MM.1S (cell line): ENCODE results near the gene MAGI2.

Experiments
- DNase-seq: peaks from one replicate; pipeline ENCODE4 v3.0.0-alpha.2; 2015
- H2AFZ ChIP-seq: fragments of 300-600 bp; sonication (generic); 2 replicates; pipeline ENCODE4 v1.6.0; 2016; ENCODE audit warnings: antibody characterized with exemption, low read length
- H3F3A ChIP-seq: fragments of 300-600 bp; sonication (generic); 2 replicates; pipeline ENCODE4 v1.6.1; 2016; ENCODE audit warnings: mild to moderate bottlenecking, antibody characterized with exemption, low read length, moderate library complexity, mixed read lengths; ENCODE audit not compliant: insufficient read depth
- H3K27ac ChIP-seq: fragments of 300-600 bp; sonication (generic); 2 replicates; pipeline ENCODE4 v1.5.1; 2016; ENCODE audit warnings: mild to moderate bottlenecking, low read length
- H3K27me3 ChIP-seq: fragments of 300-600 bp; sonication (generic); replicated peaks from 2 replicates; pipeline ENCODE4 v1.6.0; 2016; ENCODE audit warnings: low read length; ENCODE audit not compliant: insufficient read depth
- H3K36me3 ChIP-seq: fragments of 300-600 bp; sonication (generic); replicated peaks from 2 replicates; pipeline ENCODE4 v1.6.1; 2016; ENCODE audit warnings: mild to moderate bottlenecking, low read length, mixed read lengths; ENCODE audit not compliant: insufficient read depth
- H3K4me1 ChIP-seq: fragments of 300-600 bp; sonication (generic); 2 replicates; pipeline ENCODE4 v1.6.1; 2016; ENCODE audit warnings: low read length, mixed read lengths
- H3K4me2 ChIP-seq: fragments of 300-600 bp; sonication (generic); 2 replicates; pipeline ENCODE4 v1.6.0; 2016; ENCODE audit warnings: low read depth, low read length
- H3K4me3 ChIP-seq: fragments of 300-600 bp; sonication (generic); 2 replicates; pipeline ENCODE4 v1.5.1; 2016; ENCODE audit warnings: low read length, mixed read lengths
- H3K79me2 ChIP-seq: fragments of 300-600 bp; sonication (generic); 2 replicates; pipeline ENCODE4 v1.6.1; 2016; ENCODE audit warnings: mixed run types, low read length, mixed read lengths
- H3K9ac ChIP-seq: fragments of 300-600 bp; sonication (generic); 2 replicates; pipeline ENCODE4 v1.6.1; 2016; ENCODE audit warnings: low read length, mixed read lengths
- H3K9me2 ChIP-seq: fragments of 300-600 bp; sonication (generic); replicated peaks from 2 replicates; pipeline ENCODE4 v1.6.1; 2016; ENCODE audit warnings: mild to moderate bottlenecking, low read length, mixed read lengths; ENCODE audit not compliant: insufficient read depth
- H3K9me3 ChIP-seq: fragments of 300-600 bp; sonication (generic); replicated peaks from 2 replicates; pipeline ENCODE4 v1.6.1; 2016; ENCODE audit warnings: mild to moderate bottlenecking, low read length, mixed read lengths; ENCODE audit not compliant: insufficient read depth
- H4K20me1 ChIP-seq: fragments of 300-600 bp; sonication (generic); 2 replicates; pipeline ENCODE4 v1.6.1; 2016; ENCODE audit warnings: mild to moderate bottlenecking, low read length, moderate library complexity, mixed read lengths; ENCODE audit not compliant: insufficient read depth
- EZH2 ChIP-seq: fragments of 300-600 bp; sonication (generic); optimal IDR thresholded peaks from 2 replicates; pipeline ENCODE3; 2017; ENCODE audit warnings: low read depth, mild to moderate bottlenecking, antibody characterized with exemption, low read length, mixed read lengths
- EZH2phosphoT487 ChIP-seq: fragments of 300-600 bp; sonication (generic); IDR thresholded peaks from 2 replicates; pipeline ENCODE4 v1.6.1; 2018; ENCODE audit warnings: antibody characterized with exemption, low read length
- TF ChIP-seq, protein P1 (sequence below): fragments of 300-600 bp; sonication (generic); IDR thresholded peaks from 2 replicates; pipeline ENCODE4 v1.5.1; 2016; ENCODE audit warnings: antibody characterized with exemption, low read length, mixed read lengths

The MAGI2 gene

DNA sequence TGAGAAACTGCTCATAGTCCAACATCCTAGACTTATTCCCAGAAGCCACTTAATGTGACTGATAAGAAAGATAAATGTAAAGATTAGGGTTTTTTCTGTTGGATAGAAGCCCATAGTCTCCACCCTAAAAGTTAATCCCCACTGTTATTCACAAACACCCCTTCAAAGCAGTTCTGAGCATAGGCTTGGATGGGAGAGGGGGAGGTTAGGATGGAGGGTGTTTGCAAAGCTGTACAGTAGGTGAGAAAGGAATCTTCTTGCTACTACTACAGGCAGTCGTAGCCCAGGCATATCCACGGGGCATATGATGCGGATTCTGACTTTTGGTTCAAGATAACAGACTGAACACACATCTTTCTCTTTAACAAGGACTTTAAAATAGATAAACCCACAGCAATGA is 1119.0 kb downstream of the MAGI2 start:
- H4K20me1 ChIP-seq: no peaks in the 10 kb centered on the region
- no peak for DNase-seq
- no peaks in the 10 kb centered on the region for H3K9me3 ChIP-seq
- no peaks in the 10 kb centered on the region for H3K4me1 ChIP-seq
- H3K4me3 ChIP-seq: no peak overlapping the region
- no peak overlapping the region for H3K27ac ChIP-seq
- H3K79me2 ChIP-seq: no peaks in the 10 kb centered on the region
- no peaks in the 10 kb centered on the region for H3F3A ChIP-seq
- H3K4me2 ChIP-seq: no peak overlapping the region
- no peaks in the 10 kb centered on the region for H3K27me3 ChIP-seq
- TF ChIP-seq, protein P1, sequence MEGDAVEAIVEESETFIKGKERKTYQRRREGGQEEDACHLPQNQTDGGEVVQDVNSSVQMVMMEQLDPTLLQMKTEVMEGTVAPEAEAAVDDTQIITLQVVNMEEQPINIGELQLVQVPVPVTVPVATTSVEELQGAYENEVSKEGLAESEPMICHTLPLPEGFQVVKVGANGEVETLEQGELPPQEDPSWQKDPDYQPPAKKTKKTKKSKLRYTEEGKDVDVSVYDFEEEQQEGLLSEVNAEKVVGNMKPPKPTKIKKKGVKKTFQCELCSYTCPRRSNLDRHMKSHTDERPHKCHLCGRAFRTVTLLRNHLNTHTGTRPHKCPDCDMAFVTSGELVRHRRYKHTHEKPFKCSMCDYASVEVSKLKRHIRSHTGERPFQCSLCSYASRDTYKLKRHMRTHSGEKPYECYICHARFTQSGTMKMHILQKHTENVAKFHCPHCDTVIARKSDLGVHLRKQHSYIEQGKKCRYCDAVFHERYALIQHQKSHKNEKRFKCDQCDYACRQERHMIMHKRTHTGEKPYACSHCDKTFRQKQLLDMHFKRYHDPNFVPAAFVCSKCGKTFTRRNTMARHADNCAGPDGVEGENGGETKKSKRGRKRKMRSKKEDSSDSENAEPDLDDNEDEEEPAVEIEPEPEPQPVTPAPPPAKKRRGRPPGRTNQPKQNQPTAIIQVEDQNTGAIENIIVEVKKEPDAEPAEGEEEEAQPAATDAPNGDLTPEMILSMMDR: no peak
- no peak for TF ChIP-seq EZH2phosphoT487
- TF ChIP-seq EZH2: no peak
- H3K9ac ChIP-seq: no peak overlapping the region
- no peak overlapping the region for H2AFZ ChIP-seq
- no peaks in the 10 kb centered on the region for H3K36me3 ChIP-seq
- no peaks in the 10 kb centered on the region for H3K9me2 ChIP-seq

DNA sequence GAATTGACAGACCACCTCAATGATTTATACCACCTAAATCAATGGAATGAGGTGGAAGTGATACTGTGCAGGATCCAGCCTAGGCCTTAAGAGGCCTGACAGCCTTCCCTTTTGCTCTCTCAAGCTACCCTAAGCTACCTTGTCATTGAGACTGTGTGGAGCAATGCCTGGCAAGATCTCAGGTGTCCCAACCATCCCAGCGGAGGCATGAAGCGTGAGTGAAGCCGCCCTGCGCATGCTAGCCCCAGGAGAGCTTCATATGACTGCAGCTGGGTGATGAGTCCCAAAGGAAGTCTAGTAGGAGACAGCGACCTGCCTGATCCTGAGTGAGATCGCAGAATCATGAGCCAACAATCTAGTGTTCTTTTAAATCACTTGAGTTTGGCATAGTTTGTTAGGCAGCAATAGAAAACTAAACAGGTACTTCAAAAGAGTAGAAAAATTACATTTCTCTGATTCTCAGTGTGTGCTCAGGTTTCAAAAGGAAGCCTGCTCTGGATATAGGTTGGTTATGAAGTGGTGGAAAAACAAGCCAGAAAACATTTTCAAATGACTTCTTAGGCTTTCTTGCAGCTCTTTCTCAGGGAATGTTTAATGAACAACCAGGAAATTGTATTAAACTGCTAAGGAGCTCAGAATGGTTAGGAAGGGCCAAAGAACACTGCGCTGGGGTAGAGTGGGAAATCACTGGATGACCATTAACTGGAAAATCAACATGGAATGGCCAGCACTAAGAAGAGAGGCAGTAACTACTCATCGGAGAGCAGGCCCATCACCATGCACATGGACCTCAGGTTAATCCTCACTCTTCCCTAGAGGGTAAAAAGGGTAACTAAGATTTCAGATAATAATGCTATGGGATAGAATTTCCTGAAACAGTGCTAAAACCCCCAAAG is 1119.7 kb downstream of the MAGI2 start:
- no peaks in the 10 kb centered on the region for H3K79me2 ChIP-seq
- no peaks in the 10 kb centered on the region for H3K36me3 ChIP-seq
- TF ChIP-seq EZH2 (no peak), EZH2phosphoT487 (no peak)
- TF ChIP-seq, protein P1: no peak
- no peak overlapping the region for H3K4me3 ChIP-seq
- no peak for DNase-seq
- H3K9ac ChIP-seq: no peak overlapping the region
- H3K9me2 ChIP-seq: no peaks in the 10 kb centered on the region
- no peaks in the 10 kb centered on the region for H3K27me3 ChIP-seq
- no peaks in the 10 kb centered on the region for H4K20me1 ChIP-seq
- H3K4me2 ChIP-seq: no peak overlapping the region
- H3F3A ChIP-seq: no peaks in the 10 kb centered on the region
- H3K4me1 ChIP-seq: no peaks in the 10 kb centered on the region
- H3K9me3 ChIP-seq: no peaks in the 10 kb centered on the region
- H2AFZ ChIP-seq: no peak overlapping the region
- no peak overlapping the region for H3K27ac ChIP-seq

DNA sequence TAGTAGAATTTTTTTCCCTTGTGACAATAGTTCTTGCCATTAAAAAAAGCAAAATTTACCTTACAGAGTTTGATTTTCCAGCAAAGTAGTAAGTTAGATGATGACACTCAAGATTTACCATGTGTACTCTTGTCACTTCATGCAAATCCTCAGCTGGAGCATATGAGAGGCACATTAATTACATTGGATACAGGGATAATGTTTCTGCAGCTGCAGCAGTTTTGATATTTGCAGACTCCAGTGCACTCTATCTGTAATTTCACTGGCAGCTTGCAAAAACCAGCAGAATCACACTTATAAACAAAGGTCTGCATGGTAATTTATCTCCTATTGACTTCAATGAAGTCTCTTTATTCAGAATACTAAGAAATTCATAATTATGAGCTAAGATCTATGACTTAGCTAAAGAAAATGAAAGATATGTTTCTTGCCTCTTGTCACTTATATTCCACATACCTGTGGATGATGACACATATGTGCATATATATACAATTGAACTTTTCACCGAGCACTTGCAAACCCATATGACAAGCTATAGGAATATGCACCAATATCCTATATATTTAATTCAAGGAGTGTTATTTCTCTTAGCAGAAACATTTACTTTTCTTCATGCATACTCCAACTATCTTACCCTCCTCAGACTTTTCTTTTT is 1124.3 kb downstream of the MAGI2 start:
- DNase-seq: no peak
- TF ChIP-seq EZH2 (no peak), EZH2phosphoT487 (no peak)
- TF ChIP-seq, protein P1: no peak
- Histone ChIP-seq H3K36me3 (no peaks in the 10 kb centered on the region), H3K9me2 (no peaks in the 10 kb centered on the region), H4K20me1 (no peaks in the 10 kb centered on the region), H2AFZ (no peak overlapping the region), H3K27me3 (no peaks in the 10 kb centered on the region), H3K9me3 (no peaks in the 10 kb centered on the region), H3K4me3 (no peak overlapping the region), H3K9ac (no peak overlapping the region), H3K79me2 (no peaks in the 10 kb centered on the region), H3K27ac (no peak overlapping the region), H3F3A (no peaks in the 10 kb centered on the region), H3K4me1 (no peaks in the 10 kb centered on the region), H3K4me2 (no peak overlapping the region)
